ENCODE measurements around the gene ZAR1L.

ZAR1L gene

GRCh38 chr13:32299893-32300292 lies 15.3 kb downstream of the ZAR1L start:
- no peak for DNase-seq (ENCODE audit: low spot score)
- no peak for TF ChIP-seq CTCF (IDR thresholded peaks at IDR 0.05; ENCODE audit: extremely low read depth, missing control alignments)

GRCh38 chr13:32298695-32299094 lies 16.5 kb downstream of the ZAR1L start:
- DNase-seq (ENCODE audit: low spot score) = no peak
- TF ChIP-seq CTCF (IDR thresholded peaks at IDR 0.05; ENCODE audit: extremely low read depth, missing control alignments) = no peak

GRCh38 chr13:32297206-32297605 lies 18.0 kb downstream of the ZAR1L start:
- no peak for DNase-seq (ENCODE audit: low spot score)
- no peak for TF ChIP-seq CTCF (IDR thresholded peaks at IDR 0.05; ENCODE audit: extremely low read depth, missing control alignments)

GRCh38 chr13:32285633-32285965 lies 29.6 kb downstream of the ZAR1L start:
- no peak for TF ChIP-seq CTCF (IDR thresholded peaks at IDR 0.05; ENCODE audit: extremely low read depth, missing control alignments)
- no peak for DNase-seq (ENCODE audit: low spot score)

GRCh38 chr13:32284927-32285632 lies 30.1 kb downstream of the ZAR1L start:
- TF ChIP-seq CTCF (IDR thresholded peaks at IDR 0.05; ENCODE audit: extremely low read depth, missing control alignments) = no peak
- DNase-seq (ENCODE audit: low spot score) = no peak

- TF ChIP-seq CTCF (IDR thresholded peaks at IDR 0.05; ENCODE audit: extremely low read depth, missing control alignments) = no peak
- no peak for DNase-seq (ENCODE audit: low spot score)
These were observed 33.0 kb downstream of the ZAR1L start for GRCh38 chr13:32282096-32282711.

GRCh38 chr13:32281096-32281495 lies 34.1 kb downstream of the ZAR1L start:
- DNase-seq (ENCODE audit: low spot score) = no peak
- no peak for TF ChIP-seq CTCF (IDR thresholded peaks at IDR 0.05; ENCODE audit: extremely low read depth, missing control alignments)

Measured in GM20000 (cell line).